ENCODE results near the gene INPP4A.

The INPP4A gene

DNA sequence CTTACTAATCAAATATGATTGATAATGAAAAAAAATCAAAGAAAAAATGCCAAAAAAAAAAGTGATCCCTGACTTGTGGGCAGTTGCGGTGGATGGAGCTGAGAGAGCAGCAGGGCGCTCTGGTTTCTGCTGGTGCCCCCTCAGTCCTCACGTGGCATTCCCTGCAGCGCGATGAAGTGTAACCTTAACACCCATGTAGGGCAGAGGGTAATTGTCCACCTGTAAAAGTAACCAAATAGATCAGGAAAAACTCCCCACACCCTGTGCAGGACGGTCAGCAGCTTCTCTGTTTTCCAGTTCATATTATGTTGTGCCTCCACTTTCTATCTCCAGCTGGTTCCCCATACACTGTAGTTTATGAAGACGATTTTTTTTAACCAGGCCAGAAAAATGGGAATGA lies 138.6 kb downstream of the INPP4A start:
- TF ChIP-seq, protein P1, sequence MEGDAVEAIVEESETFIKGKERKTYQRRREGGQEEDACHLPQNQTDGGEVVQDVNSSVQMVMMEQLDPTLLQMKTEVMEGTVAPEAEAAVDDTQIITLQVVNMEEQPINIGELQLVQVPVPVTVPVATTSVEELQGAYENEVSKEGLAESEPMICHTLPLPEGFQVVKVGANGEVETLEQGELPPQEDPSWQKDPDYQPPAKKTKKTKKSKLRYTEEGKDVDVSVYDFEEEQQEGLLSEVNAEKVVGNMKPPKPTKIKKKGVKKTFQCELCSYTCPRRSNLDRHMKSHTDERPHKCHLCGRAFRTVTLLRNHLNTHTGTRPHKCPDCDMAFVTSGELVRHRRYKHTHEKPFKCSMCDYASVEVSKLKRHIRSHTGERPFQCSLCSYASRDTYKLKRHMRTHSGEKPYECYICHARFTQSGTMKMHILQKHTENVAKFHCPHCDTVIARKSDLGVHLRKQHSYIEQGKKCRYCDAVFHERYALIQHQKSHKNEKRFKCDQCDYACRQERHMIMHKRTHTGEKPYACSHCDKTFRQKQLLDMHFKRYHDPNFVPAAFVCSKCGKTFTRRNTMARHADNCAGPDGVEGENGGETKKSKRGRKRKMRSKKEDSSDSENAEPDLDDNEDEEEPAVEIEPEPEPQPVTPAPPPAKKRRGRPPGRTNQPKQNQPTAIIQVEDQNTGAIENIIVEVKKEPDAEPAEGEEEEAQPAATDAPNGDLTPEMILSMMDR (IDR thresholded peaks at IDR 0.05; ENCODE audit: low read depth, low read length, missing control alignments) = no peak
- H3K4me3 ChIP-seq (replicated peaks; ENCODE audit: low read depth, low read length) = no peak overlapping the region
- no peak for DNase-seq (ENCODE audit: extremely low read depth, low read depth)

DNA sequence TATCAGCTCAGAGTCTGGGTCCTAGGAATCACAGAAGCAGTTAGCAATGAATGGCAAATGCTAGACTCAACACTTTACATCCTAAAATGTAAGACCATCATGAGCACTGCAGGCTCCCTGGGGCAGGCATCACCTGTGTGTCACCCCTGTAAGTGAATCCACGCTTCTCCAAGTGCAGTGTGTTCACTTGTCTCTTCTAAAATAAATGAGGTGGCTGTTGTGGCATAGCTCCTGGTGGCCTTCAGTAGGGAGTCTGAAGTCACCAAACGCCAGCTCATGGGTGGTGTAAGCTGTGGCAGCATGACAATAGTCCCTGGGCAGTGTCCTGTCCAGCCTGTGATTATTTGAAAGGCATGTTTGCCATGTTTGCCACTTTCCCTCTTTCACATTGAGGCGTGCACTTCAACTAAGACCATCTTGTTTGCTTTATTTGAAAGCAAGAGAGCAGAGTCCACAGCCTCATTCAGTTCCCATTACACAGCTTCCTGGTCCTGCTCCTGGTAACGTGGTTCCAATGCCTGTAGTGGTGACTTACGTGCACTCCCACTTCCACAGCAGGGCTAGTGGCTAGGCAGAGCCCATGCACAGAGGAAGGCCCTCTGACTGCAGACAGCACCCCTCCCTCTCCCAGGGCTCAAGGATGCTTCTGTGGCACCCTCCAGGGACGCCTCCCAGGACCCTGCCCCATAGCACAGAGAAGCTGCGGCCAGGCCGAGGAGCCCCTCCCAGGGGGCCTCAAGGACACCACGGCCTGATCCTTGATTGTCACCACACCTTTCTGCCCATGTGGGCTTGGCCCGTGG lies 139.4 kb downstream of the INPP4A start:
- DNase-seq (ENCODE audit: extremely low read depth, low read depth) = no peak
- TF ChIP-seq, protein P1 (IDR thresholded peaks at IDR 0.05; ENCODE audit: low read depth, low read length, missing control alignments) = no peak
- H3K4me3 ChIP-seq (replicated peaks; ENCODE audit: low read depth, low read length) = no peak overlapping the region

DNA sequence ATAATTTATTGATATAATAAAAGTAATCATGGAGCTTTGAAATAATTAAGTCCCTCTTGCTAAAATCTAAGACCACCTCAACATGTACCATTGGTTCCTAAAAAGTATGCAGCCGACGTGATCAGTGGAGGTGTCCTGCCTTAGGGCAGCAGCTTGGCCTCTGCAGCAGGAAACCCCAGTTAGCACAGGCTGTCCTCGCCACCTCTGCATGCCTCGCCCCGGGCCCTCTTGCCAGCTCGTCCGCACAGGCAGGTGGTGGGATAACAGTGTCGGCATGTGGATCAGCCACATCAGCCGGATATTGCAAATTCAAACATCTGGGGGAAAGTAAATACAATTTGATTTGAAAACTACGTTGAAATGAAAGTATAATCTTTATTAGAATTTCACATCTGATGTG lies 140.7 kb downstream of the INPP4A start:
- DNase-seq (ENCODE audit: extremely low read depth, low read depth) = no peak
- TF ChIP-seq, protein P1 (IDR thresholded peaks at IDR 0.05; ENCODE audit: low read depth, low read length, missing control alignments) = no peak
- H3K4me3 ChIP-seq (replicated peaks; ENCODE audit: low read depth, low read length) = no peak overlapping the region

DNA sequence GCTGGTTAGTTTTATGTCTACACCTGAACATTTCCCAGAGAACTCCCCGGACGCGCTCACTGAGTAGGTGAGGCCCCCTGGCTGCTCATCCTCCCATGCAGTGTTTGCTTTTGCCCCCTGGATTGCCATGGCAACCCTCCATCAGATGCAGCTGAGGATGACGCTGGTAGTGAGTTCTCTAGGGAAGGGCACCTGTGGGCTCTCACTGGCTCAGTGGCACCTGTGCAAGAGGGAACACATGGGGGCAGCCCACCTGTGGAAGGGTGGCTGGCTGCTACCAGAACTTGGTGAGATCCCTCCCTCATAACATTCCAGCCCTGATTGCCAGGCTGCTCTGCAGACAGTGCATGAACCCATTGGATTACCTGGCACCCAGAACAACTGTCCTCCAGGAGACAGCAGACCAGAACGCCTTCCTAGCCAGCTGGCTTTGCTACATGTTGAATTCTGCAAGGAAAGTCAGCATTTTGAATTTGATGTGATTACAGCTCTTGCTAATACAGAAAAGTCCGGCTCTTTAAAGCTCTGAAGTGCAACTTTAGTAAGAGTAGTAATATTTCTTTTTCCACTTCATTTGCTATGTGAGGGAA lies 142.0 kb downstream of the INPP4A start:
- DNase-seq (ENCODE audit: extremely low read depth, low read depth) = no peak
- TF ChIP-seq, protein P1 (IDR thresholded peaks at IDR 0.05; ENCODE audit: low read depth, low read length, missing control alignments) = no peak

DNA sequence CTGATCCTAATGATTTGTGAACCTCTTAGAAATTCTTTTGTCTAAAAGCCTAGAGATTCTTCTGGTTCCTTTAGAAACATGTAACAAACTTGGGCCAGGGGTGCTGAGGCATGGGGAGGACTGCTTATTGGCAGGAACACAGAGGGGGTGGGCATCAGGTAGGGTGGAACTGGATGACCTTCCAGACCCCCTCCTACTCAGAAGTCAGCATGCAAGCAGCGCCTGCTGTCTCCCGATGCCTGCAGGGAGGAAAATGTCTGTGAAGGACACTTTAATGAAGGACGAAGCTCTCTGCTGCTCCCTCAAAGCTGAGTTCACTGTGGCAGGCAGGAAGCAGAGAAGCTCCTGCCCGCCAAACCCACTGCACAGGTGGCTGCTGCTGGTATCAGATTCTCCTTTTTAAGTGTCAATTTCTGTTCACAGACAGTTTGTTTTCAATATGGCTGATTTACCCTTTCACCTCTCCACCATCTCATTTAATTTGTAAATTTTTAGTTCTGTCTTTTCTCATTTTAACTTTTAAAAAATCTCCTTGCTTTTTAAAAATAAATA lies 144.3 kb downstream of the INPP4A start:
- no peak overlapping the region for H3K4me3 ChIP-seq (replicated peaks; ENCODE audit: low read depth, low read length)
- DNase-seq (ENCODE audit: extremely low read depth, low read depth) = no peak
- TF ChIP-seq, protein P1 (IDR thresholded peaks at IDR 0.05; ENCODE audit: low read depth, low read length, missing control alignments) = no peak

More for the DNA sequence above, 142.0 kb downstream of the INPP4A start:
- H3K4me3 ChIP-seq (replicated peaks; ENCODE audit: low read depth, low read length) = no peak overlapping the region

DNA sequence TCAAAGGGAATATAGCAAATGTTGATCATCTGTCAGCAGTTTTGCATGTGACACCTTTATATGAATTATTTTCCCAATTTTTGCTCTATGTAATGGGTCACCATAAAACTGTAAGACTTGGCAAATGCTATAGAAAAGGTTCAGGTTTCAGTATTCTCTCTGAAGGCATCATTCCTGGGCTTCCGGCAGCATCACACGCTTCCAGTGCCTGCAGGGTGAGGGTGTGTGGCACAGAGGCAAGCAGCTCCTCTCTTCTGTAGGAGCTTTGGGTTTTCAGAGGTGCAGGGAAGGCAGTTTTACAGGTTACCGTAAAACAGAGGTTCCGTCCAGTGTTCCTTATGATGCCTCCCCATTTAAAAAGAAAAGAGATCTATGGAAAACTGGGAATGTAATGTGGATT lies 144.8 kb downstream of the INPP4A start:
- H3K4me3 ChIP-seq (replicated peaks; ENCODE audit: low read depth, low read length) = no peak overlapping the region
- TF ChIP-seq, protein P1 (IDR thresholded peaks at IDR 0.05; ENCODE audit: low read depth, low read length, missing control alignments) = no peak
- DNase-seq (ENCODE audit: extremely low read depth, low read depth) = no peak

All from HFF-Myc (cell line).